ENCODE data around the gene MYOCD.
"Not testable (repeated sequence)": the region's sequence is repeated elsewhere in the genome, so short reads cannot be mapped to it uniquely, and the experiment has no call there.

Gene MYOCD

GRCh38 chr17:12632785-12633184 is 32.9 kb upstream of the MYOCD start:
- DNase-seq (ENCODE audit: low spot score), result no peak
- in situ Hi-C loops (cut with MboI; ENCODE audit: low sequenced_read_pairs, unreplicated experiment), result no loop called here
- TF ChIP-seq CTCF (IDR thresholded peaks at IDR 0.05; ENCODE audit: borderline replicate concordance, control extremely low read depth, extremely low read depth, insufficient read depth, missing control alignments), result no peak

GRCh38 chr17:12634789-12635414 is 30.8 kb upstream of the MYOCD start:
- no peak for DNase-seq (ENCODE audit: low spot score)
- in situ Hi-C loops (cut with MboI; ENCODE audit: low sequenced_read_pairs, unreplicated experiment), result no loop called here
- TF ChIP-seq CTCF (IDR thresholded peaks at IDR 0.05; ENCODE audit: borderline replicate concordance, control extremely low read depth, extremely low read depth, insufficient read depth, missing control alignments), result no peak

- in situ Hi-C loops (cut with MboI; ENCODE audit: low sequenced_read_pairs, unreplicated experiment); DNase-seq (ENCODE audit: low spot score): not testable (repeated sequence)
Observed at GRCh38 chr17:12635996-12636395, 29.7 kb upstream of the MYOCD start.

GRCh38 chr17:12637015-12637414 is 28.7 kb upstream of the MYOCD start:
- DNase-seq (ENCODE audit: low spot score), result no peak
- in situ Hi-C loops (cut with MboI; ENCODE audit: low sequenced_read_pairs, unreplicated experiment), result no loop called here
- no peak for TF ChIP-seq CTCF (IDR thresholded peaks at IDR 0.05; ENCODE audit: borderline replicate concordance, control extremely low read depth, extremely low read depth, insufficient read depth, missing control alignments)

- DNase-seq (ENCODE audit: low spot score), result no peak
- TF ChIP-seq CTCF (IDR thresholded peaks at IDR 0.05; ENCODE audit: borderline replicate concordance, control extremely low read depth, extremely low read depth, insufficient read depth, missing control alignments), result no peak
- in situ Hi-C loops (cut with MboI; ENCODE audit: low sequenced_read_pairs, unreplicated experiment), result no loop called here
Observed at GRCh38 chr17:12637745-12638651, 27.7 kb upstream of the MYOCD start.

- in situ Hi-C loops (cut with MboI; ENCODE audit: low sequenced_read_pairs, unreplicated experiment), result no loop called here
- no peak for DNase-seq (ENCODE audit: low spot score)
- TF ChIP-seq CTCF (IDR thresholded peaks at IDR 0.05; ENCODE audit: borderline replicate concordance, control extremely low read depth, extremely low read depth, insufficient read depth, missing control alignments), result no peak
Observed at GRCh38 chr17:12640364-12640763, 25.3 kb upstream of the MYOCD start.

GRCh38 chr17:12641084-12641483 is 24.6 kb upstream of the MYOCD start:
- DNase-seq (ENCODE audit: low spot score), result no peak
- no peak for TF ChIP-seq CTCF (IDR thresholded peaks at IDR 0.05; ENCODE audit: borderline replicate concordance, control extremely low read depth, extremely low read depth, insufficient read depth, missing control alignments)
- in situ Hi-C loops (cut with MboI; ENCODE audit: low sequenced_read_pairs, unreplicated experiment), result no loop called here
